Esophagus muscularis mucosa (tissue), 4 donors: ENCODE measurements around the gene CLASP1.

ENCODE experiments used
- EP300 ChIP-seq: sonication (generic); formaldehyde crosslinking; IDR thresholded peaks from one replicate; pipeline ENCODE4 v1.6.1; 2017; ENCODE audit warnings: antibody characterized with exemption
- POLR2A ChIP-seq: fragments of 450-650 bp; IDR thresholded peaks from one replicate; pipeline ENCODE4 v1.6.1; 2017; ENCODE audit warnings: antibody characterized with exemption, moderate library complexity, mild to moderate bottlenecking, low read depth
- POLR2AphosphoS5 ChIP-seq, 2 donors: sonication (generic); formaldehyde crosslinking; IDR thresholded peaks; one replicate each; pipeline ENCODE4 v1.6.1; 2017; ENCODE audit warnings: antibody characterized with exemption in 2 of 2
- TF ChIP-seq, protein P1 (sequence below), 3 experiments: fragments of 200-600 bp in 2 of 3; fragments of 450-650 bp in 1 of 3; sonication (generic) in 2 of 3; IDR thresholded peaks; one replicate each; pipeline ENCODE4 v1.5.1; 2017 to 2019; ENCODE audit warnings: antibody characterized with exemption in 3 of 3, mild to moderate bottlenecking in 2 of 3, moderate library complexity in 1 of 3

DNA sequence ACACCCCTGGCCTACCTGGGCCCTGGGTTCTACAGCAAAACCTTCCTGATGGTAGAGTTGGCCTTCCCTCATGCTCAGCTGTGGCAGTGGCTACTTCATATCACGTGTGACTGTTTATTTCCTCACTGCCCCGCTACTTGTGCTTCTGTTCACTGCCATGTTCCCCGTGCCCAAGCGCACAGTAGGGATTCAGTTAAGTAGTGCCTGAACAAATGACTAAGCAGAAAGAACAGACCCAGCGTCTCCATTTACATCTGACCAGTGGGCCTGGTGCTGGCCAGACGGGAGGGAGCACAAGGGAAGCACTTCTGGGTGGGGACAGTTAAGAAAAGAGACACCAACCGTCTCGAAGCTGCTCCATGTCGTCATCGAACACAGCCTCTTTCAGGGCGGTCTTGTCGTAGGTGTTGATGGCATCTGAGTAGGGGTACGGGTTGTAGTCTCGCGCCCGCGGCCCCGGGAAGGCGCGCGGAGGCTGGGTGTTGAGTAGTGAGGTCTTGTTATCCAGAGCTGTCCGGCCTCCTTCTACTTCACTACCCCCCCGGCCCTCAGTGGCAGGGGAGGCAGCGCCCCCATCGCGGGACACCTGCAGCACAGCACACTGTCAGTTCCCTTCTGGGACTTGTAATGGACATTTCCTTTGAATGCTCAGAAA, 281.9 kb downstream of the CLASP1 start:
- TF ChIP-seq, protein P1, sequence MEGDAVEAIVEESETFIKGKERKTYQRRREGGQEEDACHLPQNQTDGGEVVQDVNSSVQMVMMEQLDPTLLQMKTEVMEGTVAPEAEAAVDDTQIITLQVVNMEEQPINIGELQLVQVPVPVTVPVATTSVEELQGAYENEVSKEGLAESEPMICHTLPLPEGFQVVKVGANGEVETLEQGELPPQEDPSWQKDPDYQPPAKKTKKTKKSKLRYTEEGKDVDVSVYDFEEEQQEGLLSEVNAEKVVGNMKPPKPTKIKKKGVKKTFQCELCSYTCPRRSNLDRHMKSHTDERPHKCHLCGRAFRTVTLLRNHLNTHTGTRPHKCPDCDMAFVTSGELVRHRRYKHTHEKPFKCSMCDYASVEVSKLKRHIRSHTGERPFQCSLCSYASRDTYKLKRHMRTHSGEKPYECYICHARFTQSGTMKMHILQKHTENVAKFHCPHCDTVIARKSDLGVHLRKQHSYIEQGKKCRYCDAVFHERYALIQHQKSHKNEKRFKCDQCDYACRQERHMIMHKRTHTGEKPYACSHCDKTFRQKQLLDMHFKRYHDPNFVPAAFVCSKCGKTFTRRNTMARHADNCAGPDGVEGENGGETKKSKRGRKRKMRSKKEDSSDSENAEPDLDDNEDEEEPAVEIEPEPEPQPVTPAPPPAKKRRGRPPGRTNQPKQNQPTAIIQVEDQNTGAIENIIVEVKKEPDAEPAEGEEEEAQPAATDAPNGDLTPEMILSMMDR (IDR thresholded peaks at IDR 0.05): no peak
- TF ChIP-seq POLR2A: no peak
- no peak for TF ChIP-seq POLR2AphosphoS5 (IDR thresholded peaks at IDR 0.05)
- no peak for TF ChIP-seq EP300
